Hepatocyte (in vitro differentiated cells): ENCODE measurements around the gene LYRM4. TPM values are rescaled to one million over a fixed set of nuclear protein-coding genes. Genes with fewer than 3 reads are reported as not detected.

ENCODE experiments used
- DNase-seq: peaks from one replicate; pipeline ENCODE4 v3.0.0-alpha.2; 2016; ENCODE audit warnings: low spot score
- H2AFZ ChIP-seq: fragments of 200-600 bp; sonication (generic); 2 replicates; pipeline ENCODE4 v1.6.0; 2016; ENCODE audit warnings: antibody characterized with exemption, mild to moderate bottlenecking
- H3K27ac ChIP-seq: fragments of 200-600 bp; sonication (generic); 2 replicates; pipeline ENCODE4 v1.5.1; 2016; ENCODE audit warnings: mild to moderate bottlenecking
- H3K27me3 ChIP-seq: fragments of 200-600 bp; sonication (generic); 2 replicates; pipeline ENCODE4 v1.6.1; 2016
- H3K36me3 ChIP-seq: fragments of 200-600 bp; sonication (generic); replicated peaks from 2 replicates; pipeline ENCODE4 v1.5.1; 2016; ENCODE audit warnings: low read depth; ENCODE audit not compliant: insufficient read depth
- H3K4me1 ChIP-seq: fragments of 200-600 bp; sonication (generic); 2 replicates; pipeline ENCODE4 v1.5.1; 2016; ENCODE audit warnings: mild to moderate bottlenecking, moderate library complexity; ENCODE audit not compliant: insufficient read depth
- H3K4me2 ChIP-seq: fragments of 200-600 bp; sonication (generic); 2 replicates; pipeline ENCODE4 v1.6.0; 2016
- H3K4me3 ChIP-seq: fragments of 200-600 bp; sonication (generic); 2 replicates; pipeline ENCODE4 v1.5.1; 2016; ENCODE audit warnings: mild to moderate bottlenecking
- H3K79me2 ChIP-seq: fragments of 200-600 bp; sonication (generic); 2 replicates; pipeline ENCODE4 v1.6.0; 2017; ENCODE audit warnings: mild to moderate bottlenecking
- H3K9me2 ChIP-seq: fragments of 200-600 bp; sonication (generic); replicated peaks from 2 replicates; pipeline ENCODE4 v1.6.0; 2017; ENCODE audit warnings: mild to moderate bottlenecking; ENCODE audit not compliant: insufficient read depth
- H3K9me3 ChIP-seq: fragments of 200-600 bp; sonication (generic); 2 replicates; pipeline ENCODE4 v1.5.1; 2016; ENCODE audit warnings: low read depth, mild to moderate bottlenecking
- H4K20me1 ChIP-seq: fragments of 200-600 bp; sonication (generic); 2 replicates; pipeline ENCODE4 v1.6.0; 2016; ENCODE audit warnings: mild to moderate bottlenecking; ENCODE audit not compliant: insufficient read depth, poor library complexity, severe bottlenecking
- CTCF ChIP-seq: fragments of 200-600 bp; sonication (generic); IDR thresholded peaks from 2 replicates; pipeline ENCODE4 v1.5.1; 2016; ENCODE audit warnings: antibody characterized with exemption, mild to moderate bottlenecking; ENCODE audit not compliant: poor library complexity
- EZH2 ChIP-seq: fragments of 200-600 bp; sonication (generic); IDR thresholded peaks from 2 replicates; pipeline ENCODE4 v1.6.1; 2016; ENCODE audit warnings: antibody characterized with exemption, mild to moderate bottlenecking, borderline replicate concordance
- EZH2phosphoT487 ChIP-seq: fragments of 200-600 bp; sonication (generic); IDR thresholded peaks from one replicate; pipeline ENCODE4 v1.6.1; 2018; ENCODE audit warnings: antibody characterized with exemption, mild to moderate bottlenecking, low read depth, moderate library complexity; ENCODE audit not compliant: unreplicated experiment, severe bottlenecking
- WGBS: methylation state at CpG from one replicate; pipeline ENCODE4 v1.1.6; 2016; ENCODE audit warnings: low lambda C conversion rate; ENCODE audit errors: missing lambda C conversion rate; 5-methylcytosine and 5-hydroxymethylcytosine counted together
- polyA plus RNA-seq: library from polyadenylated mRNA; unstranded; fragments of >200 nt; fragmentation: Nextera tagmentation; extraction: Ambion mirVana; gene quantifications from 2 replicates; pipeline ENCODE4 v1.2.1, GENCODE V29; 2016
- total RNA-seq: library from RNA; depleted of rRNA; stranded (reverse); fragments of >200 nt; gene quantifications from 2 replicates; pipeline ENCODE4 v1.2.3, GENCODE V29; 2014

LYRM4 gene
- total and polyA plus RNA-seq, 2 experiments from 2014 or later, result 20.5 to 22.9 TPM

- H3K27ac ChIP-seq, result no peak overlapping the region
- no peak overlapping the region for H2AFZ ChIP-seq
- no peak overlapping the region for H3K4me2 ChIP-seq
- no peaks in the 10 kb centered on the region for H3K9me2 ChIP-seq
- H3K4me1 ChIP-seq, result no peaks in the 10 kb centered on the region
- TF ChIP-seq EZH2phosphoT487 (no peak), CTCF (no peak), EZH2 (no peak)
- H3K27me3 ChIP-seq, result no peaks in the 10 kb centered on the region
- no peak for DNase-seq
- H3K9me3 ChIP-seq, result no peaks in the 10 kb centered on the region
- WGBS, result 100% methylated on average over 1 of the region's 1 CpG
- H3K36me3 ChIP-seq, result no peaks in the 10 kb centered on the region
- H3K79me2 ChIP-seq, result no peaks in the 10 kb centered on the region
- H3K4me3 ChIP-seq, result no peak overlapping the region
- H4K20me1 ChIP-seq, result no peaks in the 10 kb centered on the region
These were observed 40.3 kb downstream of the LYRM4 start for GRCh38 chr6:5220443-5220842.

- Histone ChIP-seq H3K9me2 (no peaks in the 10 kb centered on the region), H3K9me3 (no peaks in the 10 kb centered on the region), H2AFZ (no peak overlapping the region), H3K27me3 (no peaks in the 10 kb centered on the region), H4K20me1 (no peaks in the 10 kb centered on the region), H3K4me2 (no peak overlapping the region), H3K4me3 (no peak overlapping the region), H3K36me3 (no peaks in the 10 kb centered on the region), H3K79me2 (no peaks in the 10 kb centered on the region), H3K27ac (no peak overlapping the region), H3K4me1 (peaks cover 4% of the 10 kb centered on the region)
- WGBS, result 85% methylated on average over 5 of the region's 5 CpGs
- no peak for TF ChIP-seq CTCF
- DNase-seq, result no peak
These were observed 41.6 kb downstream of the LYRM4 start for GRCh38 chr6:5219011-5219691.

GRCh38 chr6:5217356-5217755 lies 43.4 kb downstream of the LYRM4 start:
- no peaks in the 10 kb centered on the region for H3K9me2 ChIP-seq
- TF ChIP-seq EZH2 (no peak), CTCF (no peak), EZH2phosphoT487 (no peak)
- no peak for DNase-seq
- 93% methylated on average over 2 of the region's 2 CpGs for WGBS
- no peaks in the 10 kb centered on the region for H4K20me1 ChIP-seq
- no peaks in the 10 kb centered on the region for H3K79me2 ChIP-seq
- H3K9me3 ChIP-seq, result no peaks in the 10 kb centered on the region
- no peak overlapping the region for H3K27ac ChIP-seq
- no peak overlapping the region for H3K4me3 ChIP-seq
- H2AFZ ChIP-seq, result no peak overlapping the region
- no peaks in the 10 kb centered on the region for H3K36me3 ChIP-seq
- no peak overlapping the region for H3K4me2 ChIP-seq
- H3K27me3 ChIP-seq, result no peaks in the 10 kb centered on the region
- H3K4me1 ChIP-seq, result peaks cover 4% of the 10 kb centered on the region

DNA sequence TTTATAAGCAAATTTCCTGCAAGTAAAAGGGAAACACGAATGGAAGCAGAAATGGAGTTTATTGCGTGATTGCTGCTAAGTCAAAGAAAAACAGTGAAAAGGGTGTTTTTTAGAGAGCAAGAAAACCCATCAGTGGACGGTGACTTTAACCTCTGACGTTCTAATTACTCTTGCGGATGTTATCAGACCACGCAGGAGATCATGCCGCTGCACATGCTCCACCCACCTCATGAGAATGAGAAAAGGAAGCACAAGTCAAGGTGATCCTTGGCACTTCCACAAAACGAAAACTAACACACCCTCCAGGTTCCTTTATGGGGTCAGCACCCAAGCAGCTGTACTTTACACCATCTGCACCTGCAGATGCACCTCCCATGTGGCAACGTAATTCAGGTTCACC lies 45.0 kb downstream of the LYRM4 start:
- H3K4me3 ChIP-seq, result no peak overlapping the region
- no peaks in the 10 kb centered on the region for H3K27me3 ChIP-seq
- WGBS, result 88% methylated on average over 9 of the region's 9 CpGs
- DNase-seq, result no peak
- H4K20me1 ChIP-seq, result no peaks in the 10 kb centered on the region
- H3K9me3 ChIP-seq, result no peaks in the 10 kb centered on the region
- H3K36me3 ChIP-seq, result no peaks in the 10 kb centered on the region
- H3K9me2 ChIP-seq, result no peaks in the 10 kb centered on the region
- H3K27ac ChIP-seq, result no peak overlapping the region
- no peaks in the 10 kb centered on the region for H3K79me2 ChIP-seq
- peaks cover 4% of the 10 kb centered on the region for H3K4me1 ChIP-seq
- TF ChIP-seq EZH2, result no peak
- no peak overlapping the region for H3K4me2 ChIP-seq
- no peak overlapping the region for H2AFZ ChIP-seq
